ENCODE results near the gene EFL1. TPM values are rescaled to one million over a fixed set of nuclear protein-coding genes. Genes with fewer than 3 reads are reported as not detected.
A peak's percentile ranks its signal among the peaks of the same experiment; 100 is the strongest.

EFL1 gene
- total and polyA plus RNA-seq, 2 experiments from 2014 or later, result 15.4 to 46.4 TPM

DNA sequence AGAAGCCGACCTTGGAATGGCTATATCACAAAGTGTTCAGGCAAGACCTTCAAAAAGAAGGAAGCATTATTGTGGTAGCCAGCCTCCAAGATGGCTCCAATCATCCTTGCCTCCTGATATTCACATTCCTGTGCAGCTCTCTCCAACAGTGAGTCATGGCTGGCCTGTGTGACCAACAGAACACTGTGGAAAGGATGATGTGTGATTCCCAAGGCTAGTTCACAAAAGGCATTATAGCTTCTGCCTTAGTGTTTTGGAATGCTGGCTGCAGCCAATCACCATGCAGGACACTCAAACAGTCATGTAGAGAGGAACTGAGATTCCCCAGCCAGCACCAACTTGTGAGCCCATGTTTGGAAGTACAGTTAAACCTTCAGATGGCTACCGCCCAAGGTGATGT lies 102.6 kb downstream of the EFL1 start:
- no peak for TF ChIP-seq EZH2 (IDR thresholded peaks at IDR 0.05; ENCODE audit: low read depth, unreplicated experiment)
- TF ChIP-seq, protein P1, sequence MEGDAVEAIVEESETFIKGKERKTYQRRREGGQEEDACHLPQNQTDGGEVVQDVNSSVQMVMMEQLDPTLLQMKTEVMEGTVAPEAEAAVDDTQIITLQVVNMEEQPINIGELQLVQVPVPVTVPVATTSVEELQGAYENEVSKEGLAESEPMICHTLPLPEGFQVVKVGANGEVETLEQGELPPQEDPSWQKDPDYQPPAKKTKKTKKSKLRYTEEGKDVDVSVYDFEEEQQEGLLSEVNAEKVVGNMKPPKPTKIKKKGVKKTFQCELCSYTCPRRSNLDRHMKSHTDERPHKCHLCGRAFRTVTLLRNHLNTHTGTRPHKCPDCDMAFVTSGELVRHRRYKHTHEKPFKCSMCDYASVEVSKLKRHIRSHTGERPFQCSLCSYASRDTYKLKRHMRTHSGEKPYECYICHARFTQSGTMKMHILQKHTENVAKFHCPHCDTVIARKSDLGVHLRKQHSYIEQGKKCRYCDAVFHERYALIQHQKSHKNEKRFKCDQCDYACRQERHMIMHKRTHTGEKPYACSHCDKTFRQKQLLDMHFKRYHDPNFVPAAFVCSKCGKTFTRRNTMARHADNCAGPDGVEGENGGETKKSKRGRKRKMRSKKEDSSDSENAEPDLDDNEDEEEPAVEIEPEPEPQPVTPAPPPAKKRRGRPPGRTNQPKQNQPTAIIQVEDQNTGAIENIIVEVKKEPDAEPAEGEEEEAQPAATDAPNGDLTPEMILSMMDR (conservative IDR thresholded peaks at IDR 0.05; ENCODE audit: low read depth in 2 of 2), result no peak
- TF ChIP-seq JUNB (IDR thresholded peaks at IDR 0.05; ENCODE audit: unreplicated experiment), result no peak
- TF ChIP-seq ZNF331 (CRISPR knock-in tag; IDR thresholded peaks at IDR 0.05; ENCODE audit: low read depth), result no peak
- TF ChIP-seq CREB1 (CRISPR knock-in tag; IDR thresholded peaks at IDR 0.05; ENCODE audit: low read depth), result no peak
- no peak for TF ChIP-seq EZH2phosphoT487 (IDR thresholded peaks at IDR 0.05; ENCODE audit: unreplicated experiment)
- no peak for TF ChIP-seq ZNF114 (CRISPR knock-in tag; IDR thresholded peaks at IDR 0.05)
- TF ChIP-seq, protein P2, sequence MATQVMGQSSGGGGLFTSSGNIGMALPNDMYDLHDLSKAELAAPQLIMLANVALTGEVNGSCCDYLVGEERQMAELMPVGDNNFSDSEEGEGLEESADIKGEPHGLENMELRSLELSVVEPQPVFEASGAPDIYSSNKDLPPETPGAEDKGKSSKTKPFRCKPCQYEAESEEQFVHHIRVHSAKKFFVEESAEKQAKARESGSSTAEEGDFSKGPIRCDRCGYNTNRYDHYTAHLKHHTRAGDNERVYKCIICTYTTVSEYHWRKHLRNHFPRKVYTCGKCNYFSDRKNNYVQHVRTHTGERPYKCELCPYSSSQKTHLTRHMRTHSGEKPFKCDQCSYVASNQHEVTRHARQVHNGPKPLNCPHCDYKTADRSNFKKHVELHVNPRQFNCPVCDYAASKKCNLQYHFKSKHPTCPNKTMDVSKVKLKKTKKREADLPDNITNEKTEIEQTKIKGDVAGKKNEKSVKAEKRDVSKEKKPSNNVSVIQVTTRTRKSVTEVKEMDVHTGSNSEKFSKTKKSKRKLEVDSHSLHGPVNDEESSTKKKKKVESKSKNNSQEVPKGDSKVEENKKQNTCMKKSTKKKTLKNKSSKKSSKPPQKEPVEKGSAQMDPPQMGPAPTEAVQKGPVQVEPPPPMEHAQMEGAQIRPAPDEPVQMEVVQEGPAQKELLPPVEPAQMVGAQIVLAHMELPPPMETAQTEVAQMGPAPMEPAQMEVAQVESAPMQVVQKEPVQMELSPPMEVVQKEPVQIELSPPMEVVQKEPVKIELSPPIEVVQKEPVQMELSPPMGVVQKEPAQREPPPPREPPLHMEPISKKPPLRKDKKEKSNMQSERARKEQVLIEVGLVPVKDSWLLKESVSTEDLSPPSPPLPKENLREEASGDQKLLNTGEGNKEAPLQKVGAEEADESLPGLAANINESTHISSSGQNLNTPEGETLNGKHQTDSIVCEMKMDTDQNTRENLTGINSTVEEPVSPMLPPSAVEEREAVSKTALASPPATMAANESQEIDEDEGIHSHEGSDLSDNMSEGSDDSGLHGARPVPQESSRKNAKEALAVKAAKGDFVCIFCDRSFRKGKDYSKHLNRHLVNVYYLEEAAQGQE (IDR thresholded peaks at IDR 0.05; ENCODE audit: unreplicated experiment), result no peak
- TF ChIP-seq, protein P3, sequence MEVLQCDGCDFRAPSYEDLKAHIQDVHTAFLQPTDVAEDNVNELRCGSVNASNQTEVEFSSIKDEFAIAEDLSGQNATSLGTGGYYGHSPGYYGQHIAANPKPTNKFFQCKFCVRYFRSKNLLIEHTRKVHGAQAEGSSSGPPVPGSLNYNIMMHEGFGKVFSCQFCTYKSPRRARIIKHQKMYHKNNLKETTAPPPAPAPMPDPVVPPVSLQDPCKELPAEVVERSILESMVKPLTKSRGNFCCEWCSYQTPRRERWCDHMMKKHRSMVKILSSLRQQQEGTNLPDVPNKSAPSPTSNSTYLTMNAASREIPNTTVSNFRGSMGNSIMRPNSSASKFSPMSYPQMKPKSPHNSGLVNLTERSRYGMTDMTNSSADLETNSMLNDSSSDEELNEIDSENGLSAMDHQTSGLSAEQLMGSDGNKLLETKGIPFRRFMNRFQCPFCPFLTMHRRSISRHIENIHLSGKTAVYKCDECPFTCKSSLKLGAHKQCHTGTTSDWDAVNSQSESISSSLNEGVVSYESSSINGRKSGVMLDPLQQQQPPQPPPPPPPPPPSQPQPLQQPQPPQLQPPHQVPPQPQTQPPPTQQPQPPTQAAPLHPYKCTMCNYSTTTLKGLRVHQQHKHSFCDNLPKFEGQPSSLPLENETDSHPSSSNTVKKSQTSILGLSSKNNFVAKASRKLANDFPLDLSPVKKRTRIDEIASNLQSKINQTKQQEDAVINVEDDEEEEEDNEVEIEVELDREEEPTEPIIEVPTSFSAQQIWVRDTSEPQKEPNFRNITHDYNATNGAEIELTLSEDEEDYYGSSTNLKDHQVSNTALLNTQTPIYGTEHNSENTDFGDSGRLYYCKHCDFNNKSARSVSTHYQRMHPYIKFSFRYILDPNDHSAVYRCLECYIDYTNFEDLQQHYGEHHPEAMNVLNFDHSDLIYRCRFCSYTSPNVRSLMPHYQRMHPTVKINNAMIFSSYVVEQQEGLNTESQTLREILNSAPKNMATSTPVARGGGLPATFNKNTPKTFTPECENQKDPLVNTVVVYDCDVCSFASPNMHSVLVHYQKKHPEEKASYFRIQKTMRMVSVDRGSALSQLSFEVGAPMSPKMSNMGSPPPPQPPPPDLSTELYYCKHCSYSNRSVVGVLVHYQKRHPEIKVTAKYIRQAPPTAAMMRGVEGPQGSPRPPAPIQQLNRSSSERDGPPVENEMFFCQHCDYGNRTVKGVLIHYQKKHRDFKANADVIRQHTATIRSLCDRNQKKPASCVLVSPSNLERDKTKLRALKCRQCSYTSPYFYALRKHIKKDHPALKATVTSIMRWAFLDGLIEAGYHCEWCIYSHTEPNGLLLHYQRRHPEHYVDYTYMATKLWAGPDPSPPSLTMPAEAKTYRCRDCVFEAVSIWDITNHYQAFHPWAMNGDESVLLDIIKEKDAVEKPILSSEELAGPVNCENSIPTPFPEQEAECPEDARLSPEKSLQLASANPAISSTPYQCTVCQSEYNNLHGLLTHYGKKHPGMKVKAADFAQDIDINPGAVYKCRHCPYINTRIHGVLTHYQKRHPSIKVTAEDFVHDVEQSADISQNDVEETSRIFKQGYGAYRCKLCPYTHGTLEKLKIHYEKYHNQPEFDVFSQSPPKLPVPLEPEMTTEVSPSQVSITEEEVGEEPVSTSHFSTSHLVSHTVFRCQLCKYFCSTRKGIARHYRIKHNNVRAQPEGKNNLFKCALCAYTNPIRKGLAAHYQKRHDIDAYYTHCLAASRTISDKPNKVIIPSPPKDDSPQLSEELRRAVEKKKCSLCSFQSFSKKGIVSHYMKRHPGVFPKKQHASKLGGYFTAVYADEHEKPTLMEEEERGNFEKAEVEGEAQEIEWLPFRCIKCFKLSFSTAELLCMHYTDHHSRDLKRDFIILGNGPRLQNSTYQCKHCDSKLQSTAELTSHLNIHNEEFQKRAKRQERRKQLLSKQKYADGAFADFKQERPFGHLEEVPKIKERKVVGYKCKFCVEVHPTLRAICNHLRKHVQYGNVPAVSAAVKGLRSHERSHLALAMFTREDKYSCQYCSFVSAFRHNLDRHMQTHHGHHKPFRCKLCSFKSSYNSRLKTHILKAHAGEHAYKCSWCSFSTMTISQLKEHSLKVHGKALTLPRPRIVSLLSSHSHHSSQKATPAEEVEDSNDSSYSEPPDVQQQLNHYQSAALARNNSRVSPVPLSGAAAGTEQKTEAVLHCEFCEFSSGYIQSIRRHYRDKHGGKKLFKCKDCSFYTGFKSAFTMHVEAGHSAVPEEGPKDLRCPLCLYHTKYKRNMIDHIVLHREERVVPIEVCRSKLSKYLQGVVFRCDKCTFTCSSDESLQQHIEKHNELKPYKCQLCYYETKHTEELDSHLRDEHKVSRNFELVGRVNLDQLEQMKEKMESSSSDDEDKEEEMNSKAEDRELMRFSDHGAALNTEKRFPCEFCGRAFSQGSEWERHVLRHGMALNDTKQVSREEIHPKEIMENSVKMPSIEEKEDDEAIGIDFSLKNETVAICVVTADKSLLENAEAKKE (CRISPR knock-in tag; IDR thresholded peaks at IDR 0.05), result no peak
- no peak for TF ChIP-seq NANOG (IDR thresholded peaks at IDR 0.05; ENCODE audit: borderline replicate concordance)
- no peak for TF ChIP-seq POLR2AphosphoS5 (IDR thresholded peaks at IDR 0.05; ENCODE audit: low read depth)
- Mint-ChIP-seq H3K9me3 (no peaks in the 10 kb centered on the region; the same call in 2 of the 3 replicates), H3K27me3 (ENCODE audit: insufficient read depth, low read depth, poor library complexity) (peaks cover 2% of the 10 kb centered on the region), H3K36me3 (ENCODE audit: low read depth) (peaks cover 13% of the 10 kb centered on the region), H3K4me3 (no peak overlapping the region), H3K27ac (no peak overlapping the region), H3K4me1 (no peaks in the 10 kb centered on the region)
- Histone ChIP-seq H3K36me3 (ENCODE audit: insufficient read depth) (no peaks in the 10 kb centered on the region), H3K27ac (ENCODE audit: low read depth) (no peak overlapping the region), H3F3A (replicated peaks; ENCODE audit: low read depth) (no peaks in the 10 kb centered on the region), H3K9me2 (ENCODE audit: insufficient read depth) (no peaks in the 10 kb centered on the region), H3K4me1 (ENCODE audit: insufficient read depth) (no peaks in the 10 kb centered on the region), H3K4me3 (no peak overlapping the region), H4K20me1 (replicated peaks; ENCODE audit: insufficient read depth) (no peaks in the 10 kb centered on the region), H3K79me2 (replicated peaks; ENCODE audit: insufficient read depth) (no peaks in the 10 kb centered on the region), H3K27me3 (ENCODE audit: insufficient read depth) (no peaks in the 10 kb centered on the region), H3K4me2 (no peak overlapping the region), H2AFZ (no peak overlapping the region)
- DNase-seq (ENCODE audit: low spot score) (peak; percentile 25), ATAC-seq (peak; percentile 56)

Measured in GM23338 (cell line).